ENCODE measurements around the gene PSPN.
"Not testable (repeated sequence)": the region's sequence is repeated elsewhere in the genome, so short reads cannot be mapped to it uniquely, and the experiment has no call there.

The PSPN gene

DNA sequence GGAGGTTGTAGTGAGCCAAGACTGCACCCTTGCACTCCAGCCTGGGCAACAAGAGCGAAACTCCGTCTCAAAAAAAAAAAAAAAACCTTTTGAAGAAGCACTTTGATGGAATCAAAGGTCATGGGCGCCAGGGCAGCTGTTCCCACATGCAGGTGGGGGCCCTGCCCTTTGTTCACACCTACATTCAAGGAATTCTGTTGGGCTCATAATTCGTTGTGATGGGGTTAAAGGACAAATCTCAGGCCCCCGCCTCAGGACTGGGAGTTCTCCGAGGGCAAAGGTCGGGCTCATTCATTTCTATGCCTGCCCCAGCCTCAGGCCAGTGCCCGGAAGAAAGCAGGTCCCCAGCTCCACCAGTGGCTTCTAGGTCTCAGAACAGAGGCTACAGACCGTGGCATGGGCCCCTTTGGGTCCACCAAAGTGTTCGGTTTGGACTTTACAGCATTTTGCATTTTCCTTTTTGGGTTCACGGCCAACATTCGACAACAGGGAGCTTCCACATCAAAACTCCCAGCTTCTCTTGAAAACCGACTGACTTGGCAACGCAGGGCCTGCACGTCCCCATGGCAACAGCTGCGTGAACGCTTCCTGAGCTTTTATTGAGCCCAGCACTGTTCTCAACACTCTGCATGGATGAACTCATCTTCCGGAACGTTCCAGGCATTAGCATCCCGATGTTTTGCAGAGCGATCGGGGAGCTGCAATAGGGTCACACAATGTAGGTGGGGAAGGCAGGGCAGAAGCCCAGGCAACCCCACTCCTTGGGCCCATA, 27.3 kb upstream of the PSPN start:
- DNase-seq, result peak; percentile 66

DNA sequence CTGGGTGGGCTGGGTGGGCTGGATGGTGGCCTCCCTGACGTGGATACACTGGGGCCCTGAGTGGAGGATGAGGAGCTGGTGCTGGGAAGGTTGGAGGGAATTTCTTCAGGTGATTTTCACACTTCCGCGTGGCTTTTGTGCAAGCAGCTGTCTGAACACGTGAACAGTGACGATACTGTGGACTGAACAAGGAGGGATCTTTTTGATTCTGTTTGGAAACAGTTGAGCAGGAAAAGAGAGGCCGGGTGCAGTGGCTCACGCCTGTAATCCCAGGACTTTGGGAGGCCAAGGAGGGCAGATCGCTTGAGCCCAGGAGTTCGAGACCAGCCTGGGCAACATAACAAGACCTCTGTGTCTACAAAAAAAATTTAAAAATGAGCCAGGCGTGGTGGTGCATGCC, 26.3 kb upstream of the PSPN start:
- no peak for DNase-seq

DNA sequence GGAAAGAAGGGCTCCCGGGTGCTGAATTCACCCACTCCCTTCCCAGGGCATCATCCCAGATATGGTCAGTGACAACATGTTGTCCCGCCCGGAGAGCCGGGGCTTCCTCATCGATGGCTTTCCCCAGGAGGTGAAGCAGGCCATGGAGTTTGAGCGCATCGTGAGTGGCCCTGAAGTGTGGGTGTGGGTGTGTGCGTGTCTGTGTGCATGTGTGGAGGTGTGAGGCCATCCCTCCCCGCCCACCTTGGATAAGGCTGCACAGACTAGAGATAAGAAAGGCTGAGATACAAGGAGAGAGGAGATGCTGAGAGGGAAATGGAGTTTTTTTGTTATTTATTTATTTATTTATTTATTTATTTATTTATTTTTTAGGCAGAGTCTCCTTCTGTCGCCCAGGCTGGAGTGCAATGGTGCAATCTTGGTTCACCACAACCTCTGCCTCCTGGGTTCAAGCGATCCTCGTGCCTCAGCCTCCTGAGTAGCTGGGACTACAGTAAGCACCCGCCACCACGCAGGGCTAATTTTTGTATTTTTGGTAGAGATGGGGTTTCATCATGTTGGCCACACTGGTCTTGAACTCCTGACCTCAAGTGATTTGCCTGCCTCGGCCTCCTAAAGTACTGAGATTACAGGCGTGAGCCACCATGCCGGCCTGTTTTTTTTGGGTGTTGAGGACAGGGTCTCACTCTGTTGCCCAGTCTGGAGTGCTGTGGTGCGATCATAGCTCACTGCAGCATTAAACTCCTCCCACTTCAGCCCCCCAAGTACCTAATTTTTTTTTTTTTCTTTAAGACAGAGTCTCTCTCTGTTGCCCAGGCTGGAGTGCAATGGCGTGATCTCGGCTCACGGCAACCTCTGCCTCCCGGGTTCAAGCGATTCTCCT, 24.6 kb upstream of the PSPN start:
- not testable (repeated sequence) for DNase-seq

DNA sequence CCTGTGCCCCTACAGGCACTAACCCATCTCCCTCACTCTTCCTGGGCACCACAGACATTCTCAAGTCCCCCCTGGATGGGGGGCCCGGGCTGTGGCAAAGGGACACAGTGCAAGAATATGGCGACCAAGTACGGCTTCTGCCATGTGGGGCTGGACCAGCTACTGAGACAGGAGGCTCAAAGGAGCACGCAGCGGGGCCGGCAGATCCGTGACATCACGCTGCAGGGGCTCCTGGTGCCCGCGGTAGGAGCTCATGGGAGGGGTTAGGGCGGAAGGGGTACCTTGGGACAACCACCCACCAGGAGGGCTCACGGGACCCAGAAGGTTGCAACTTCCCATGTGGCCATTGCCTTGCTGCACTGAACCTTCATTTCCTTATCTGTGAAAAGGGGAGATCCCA, 20.6 kb upstream of the PSPN start:
- no peak for DNase-seq

DNA sequence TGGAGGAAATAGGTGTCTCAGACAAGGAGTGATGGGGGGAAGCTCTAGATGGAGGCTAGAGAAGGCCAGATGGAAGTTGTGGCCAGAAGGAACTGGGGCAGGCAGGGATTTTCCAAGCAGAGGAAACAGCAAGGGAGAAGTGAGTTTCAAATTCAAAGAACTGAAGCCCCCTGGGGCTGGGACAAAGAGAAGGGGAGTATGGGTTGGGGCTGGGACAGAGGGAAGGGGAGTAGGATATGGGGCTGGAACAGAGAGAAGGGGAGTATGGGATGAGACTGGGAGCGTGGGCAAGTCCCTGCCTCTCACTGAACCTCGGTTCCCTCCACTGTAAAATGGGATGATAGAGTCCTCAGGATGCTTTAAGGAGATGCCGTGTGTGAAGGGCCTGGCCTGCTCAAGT, 19.1 kb upstream of the PSPN start:
- DNase-seq, result no peak

DNA sequence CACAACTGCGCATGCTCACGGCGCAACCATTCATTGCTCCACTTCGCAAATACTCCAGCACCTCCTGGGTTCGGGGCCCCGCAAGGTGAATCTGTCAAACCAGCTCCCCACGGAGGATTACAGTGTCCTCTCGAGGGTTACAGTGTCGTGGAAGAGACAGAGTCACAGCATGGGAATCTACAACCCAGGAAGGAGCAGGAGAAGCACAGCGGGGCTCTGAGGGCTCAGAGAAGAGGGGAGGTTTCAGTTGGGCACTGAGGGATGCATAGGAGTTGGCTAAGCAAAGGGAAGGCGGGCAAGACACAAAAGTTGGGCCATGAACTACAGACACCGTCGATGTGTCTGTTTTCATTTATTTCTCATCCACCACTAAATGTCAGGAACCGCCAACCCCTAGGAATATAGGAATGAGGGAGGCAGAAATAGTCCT, 18.3 kb upstream of the PSPN start:
- DNase-seq, result no peak

DNA sequence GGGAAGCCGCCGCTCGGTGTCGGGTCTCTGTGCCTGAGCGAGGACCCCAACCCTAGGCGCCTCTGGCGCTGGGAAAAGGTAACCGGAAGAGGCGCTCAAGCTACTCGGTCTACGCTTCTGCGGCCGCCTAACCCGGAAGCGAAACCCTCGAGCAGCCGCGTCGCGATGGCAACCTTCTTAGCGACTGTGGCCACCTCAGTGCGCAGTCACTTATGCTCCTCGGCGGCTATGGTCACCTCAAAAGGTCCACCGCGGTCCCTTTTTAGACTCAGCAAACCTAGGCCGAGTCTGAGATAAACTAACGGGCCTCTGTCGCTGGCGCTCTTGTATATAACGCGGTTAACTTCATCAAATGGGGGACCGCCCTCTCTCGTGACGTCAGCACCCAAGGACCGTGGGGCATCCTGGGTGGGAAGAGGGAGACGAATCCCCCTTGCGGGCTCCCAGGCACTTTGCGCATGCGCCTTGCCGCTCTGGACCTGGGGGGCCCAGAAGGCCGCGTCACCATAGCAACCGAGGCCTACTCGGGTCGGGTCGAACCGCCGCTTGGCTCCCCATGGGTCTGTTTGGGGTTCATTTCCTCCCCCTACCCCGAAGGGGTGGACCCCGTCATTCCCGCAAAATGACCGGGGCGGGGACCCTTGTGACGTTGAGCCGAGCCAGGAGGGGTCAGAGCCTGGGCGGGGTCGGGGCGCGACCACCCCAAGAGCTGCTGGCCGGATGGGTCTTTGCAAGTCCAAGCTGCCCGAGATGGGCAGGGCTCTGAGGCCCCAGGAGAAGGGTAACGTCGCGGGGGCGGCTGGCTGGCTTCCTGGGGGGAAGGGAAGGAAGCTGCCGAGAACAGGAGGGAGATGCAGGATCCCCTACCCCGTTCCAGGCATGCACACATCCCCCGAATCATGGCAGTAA, 17.6 kb upstream of the PSPN start, which contains the start of gene GTF2F1:
Gene GTF2F1, minus strand, starts transcription at position 91 of the 909 bp plus-strand sequence. CDS start 169 bp downstream, outside the sequence.
- peak; percentile 97 for DNase-seq

DNA sequence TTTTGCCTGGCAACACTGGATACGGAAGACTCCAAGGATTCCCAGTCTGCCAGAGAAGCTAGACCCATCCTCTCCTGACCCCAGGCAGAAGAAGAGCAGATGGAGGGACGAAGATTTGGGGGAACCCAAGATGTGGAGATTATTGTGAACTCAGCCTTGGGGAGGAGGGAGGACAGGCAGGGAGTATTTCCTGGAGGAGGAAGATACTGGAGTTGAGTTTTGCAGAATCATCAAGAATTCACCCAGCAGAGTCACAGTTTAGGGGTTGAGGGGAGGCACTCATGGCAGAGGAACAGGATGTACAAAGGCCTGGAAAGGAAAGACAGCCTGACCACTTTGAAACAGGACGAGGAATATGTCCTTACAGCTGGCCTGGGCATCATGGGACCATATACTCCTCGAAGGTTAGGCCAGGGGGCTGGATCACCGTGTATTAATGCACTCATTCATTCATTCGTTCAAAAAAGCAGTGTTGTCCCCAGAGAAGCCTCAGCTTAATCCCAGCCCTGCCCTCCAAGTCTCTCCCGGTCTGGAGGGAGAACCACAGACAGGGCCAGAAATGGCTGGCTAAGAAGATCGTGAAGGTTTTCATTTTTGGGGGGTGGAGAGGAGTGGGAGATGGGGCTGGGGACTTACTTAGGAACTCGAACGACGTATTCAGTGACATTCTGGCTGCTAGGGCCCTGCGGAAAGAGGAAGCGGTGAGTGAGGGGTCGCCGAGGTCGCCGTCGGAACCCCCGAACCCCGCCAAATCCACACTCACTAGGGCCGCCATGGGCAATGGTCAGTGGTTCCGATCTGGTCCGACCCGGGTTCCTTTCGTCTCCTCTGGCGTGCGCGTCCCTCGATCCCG, 16.7 kb upstream of the PSPN start:
- no peak for DNase-seq

DNA sequence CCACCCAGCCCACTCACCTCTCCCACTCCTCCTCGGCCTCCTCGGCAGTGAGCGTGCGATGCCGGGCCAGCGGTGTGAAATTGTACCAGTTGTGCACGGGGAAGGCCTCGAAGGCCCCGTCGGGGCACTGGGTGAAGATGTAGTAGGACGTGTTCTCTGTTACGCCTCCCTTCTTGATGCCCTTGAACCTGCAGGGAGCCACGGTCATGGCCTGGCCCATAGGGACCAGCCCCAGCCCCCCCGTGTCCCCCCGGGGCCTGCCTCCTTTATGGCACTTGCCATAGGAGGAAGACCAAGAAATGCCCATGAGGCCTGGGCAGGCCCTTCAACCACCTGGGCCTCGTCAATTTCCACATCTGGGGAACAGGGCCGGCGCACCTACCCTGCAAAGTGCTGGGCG, 11.6 kb upstream of the PSPN start:
- no peak for DNase-seq

DNA sequence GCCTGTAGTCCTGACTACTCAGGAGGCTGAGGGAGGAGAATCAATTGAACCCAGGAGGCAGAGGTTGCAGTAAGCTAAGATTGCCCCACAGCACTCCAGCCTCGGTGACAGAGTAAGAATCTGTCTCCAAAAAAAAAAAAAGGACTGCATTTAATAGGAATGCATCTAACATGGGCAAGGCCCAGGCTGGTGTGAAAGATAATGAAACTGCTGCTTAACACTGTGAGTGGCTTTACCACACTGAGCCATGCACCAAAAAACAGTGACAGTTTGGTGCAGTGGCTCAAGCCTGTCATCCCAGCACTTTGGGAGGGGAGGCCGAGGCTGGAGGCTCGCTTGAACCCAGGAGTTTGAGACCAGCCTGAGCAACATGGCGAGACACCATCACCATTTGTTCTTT, 8.6 kb upstream of the PSPN start:
- no peak for DNase-seq

DNA sequence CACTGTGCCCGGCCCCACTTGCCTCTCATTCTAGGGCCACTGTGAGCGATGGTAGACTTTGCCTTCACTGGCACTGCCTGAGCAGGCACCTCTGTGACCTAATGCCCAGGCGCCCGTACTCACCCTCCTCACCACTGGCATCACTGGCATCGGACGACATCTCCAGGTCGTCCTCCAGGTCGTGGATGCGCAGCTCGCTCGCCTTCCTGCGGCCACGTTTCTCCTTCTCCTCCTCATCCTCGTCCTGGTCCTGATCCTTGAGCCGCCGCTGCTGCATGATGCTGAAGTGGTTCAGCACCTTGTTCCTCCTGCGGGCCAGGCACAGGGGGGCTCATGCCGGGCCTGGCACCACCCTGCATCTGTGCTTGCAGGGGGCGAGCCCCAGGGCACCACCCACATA, 7.5 kb upstream of the PSPN start:
- no peak for DNase-seq

DNA sequence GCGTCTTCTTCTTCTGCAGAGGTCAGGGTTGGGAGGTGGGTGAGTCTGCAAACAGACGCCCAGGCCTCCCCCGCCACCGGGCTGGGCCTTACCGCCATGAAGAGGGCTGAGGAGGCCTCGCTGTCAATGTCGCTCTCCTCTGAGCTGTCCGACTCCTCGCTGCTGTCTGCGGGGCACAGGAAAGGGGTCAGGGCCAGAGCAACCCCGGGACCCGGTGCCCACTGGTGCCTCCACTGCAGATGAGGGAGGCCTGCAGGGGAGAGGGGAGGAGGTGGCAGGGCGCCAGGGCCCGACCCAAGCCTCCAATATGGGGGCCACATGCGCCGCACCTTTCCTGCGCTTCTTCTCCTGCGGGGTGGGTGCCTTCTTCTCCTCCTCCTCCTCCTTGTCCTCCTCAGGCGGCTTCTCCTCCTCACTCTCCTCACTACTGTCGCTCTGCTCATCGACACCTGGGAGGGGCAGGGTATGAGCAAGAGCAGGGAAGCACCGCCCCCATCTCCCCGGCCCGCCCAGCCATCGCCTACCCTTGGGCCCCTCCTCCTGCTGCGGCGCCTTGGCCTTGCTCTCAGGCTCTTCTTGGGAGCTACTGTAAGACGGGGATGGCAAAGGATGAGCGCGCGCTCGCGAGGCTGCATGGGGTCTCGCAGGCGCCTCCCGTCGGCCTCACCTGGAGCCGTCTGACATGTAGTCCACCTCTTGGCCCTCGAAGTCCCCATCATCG, 5.5 kb upstream of the PSPN start:
- DNase-seq, result no peak

DNA sequence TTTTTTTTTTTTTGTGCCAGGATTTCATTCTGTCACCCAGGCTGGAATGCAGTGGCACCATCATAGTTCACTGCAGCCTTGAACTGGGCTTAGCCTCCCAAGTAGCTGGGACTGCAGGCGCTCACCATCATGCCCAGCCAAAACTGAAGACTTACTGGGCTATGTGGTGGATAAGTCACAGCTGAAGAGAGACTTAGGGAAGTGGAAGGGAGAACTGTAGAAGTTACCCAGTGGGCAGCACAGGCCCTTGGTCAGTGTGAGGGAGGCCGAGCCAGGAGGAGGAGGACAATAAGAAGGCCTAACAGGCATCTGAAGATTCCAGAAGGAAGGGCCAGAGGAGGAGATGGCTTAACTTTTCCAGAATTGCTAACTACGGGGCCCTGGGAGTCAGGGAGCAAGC, 4.0 kb upstream of the PSPN start:
- no peak for DNase-seq

DNA sequence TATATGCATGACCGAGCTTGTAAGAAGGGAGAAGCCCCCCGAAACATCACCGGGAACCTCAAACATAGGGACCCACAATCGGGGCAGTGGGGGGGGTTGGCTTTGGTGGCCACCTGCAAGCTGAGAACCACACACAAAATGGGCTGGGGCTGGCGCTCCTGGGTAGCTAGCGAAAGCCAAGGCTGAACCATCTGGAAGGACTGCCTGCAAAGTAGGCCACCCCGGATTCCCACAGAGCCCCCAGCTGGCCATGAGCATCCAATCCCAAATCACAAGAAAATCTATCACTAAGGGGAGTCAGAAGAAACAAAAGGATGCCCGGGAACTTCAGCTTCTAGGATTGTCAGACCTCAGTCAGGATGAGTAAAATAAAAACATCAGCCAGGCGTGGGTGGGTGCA, 2.8 kb upstream of the PSPN start:
- no peak for DNase-seq

DNA sequence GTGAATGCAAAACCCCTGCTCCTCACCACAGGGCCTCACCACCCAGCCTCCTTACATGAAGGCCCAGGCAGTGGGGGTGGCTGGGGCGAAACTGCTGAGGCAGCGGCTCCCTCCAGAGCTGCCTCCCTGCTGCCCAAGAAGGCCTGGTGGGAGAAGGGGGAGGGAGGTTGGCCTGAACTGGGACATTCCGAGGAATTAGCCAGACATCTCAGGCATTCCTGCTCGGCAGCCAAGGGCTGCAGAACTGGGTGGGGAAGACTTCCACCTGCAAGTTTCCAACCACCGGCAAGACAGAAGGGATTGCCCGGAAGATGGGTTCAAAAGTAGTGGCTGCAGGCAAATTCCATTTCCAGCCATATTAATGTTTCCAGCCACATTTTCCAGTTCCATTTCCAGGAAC, 2.3 kb upstream of the PSPN start:
- peak; percentile 83 for DNase-seq

DNA sequence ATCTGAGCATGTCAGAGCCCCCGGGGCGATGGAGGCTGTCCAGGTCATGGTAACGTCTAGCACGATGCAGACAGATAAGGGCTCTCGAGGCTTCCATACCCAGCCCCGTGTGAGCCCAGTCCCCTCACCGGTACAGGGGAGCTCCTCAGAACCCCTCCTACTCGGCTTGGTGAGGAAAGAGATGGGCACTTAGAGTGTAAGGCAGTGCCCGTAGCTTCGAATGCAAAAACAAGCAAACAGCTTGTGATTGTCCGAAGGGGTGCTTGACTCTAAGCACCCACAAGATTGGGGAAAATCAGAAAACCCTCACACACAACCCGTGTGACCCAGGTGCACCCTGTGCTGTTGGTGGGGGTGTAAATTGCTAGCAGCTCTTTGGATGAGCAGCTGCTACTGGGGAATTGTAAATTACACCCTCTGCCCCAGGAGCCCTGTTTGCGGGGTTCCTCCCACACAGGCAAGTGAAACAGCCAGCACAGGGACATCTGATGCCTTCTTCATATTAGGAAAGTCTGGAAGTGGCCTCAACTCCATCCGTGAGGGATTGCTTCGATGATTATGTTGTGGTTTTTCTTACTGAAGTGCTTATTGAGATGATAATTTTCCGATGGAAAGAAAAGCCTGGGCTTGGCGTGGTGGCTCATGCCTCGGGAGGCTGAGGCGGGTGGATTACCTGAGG, 918 bp upstream of the PSPN start:
- DNase-seq, result no peak

DNA sequence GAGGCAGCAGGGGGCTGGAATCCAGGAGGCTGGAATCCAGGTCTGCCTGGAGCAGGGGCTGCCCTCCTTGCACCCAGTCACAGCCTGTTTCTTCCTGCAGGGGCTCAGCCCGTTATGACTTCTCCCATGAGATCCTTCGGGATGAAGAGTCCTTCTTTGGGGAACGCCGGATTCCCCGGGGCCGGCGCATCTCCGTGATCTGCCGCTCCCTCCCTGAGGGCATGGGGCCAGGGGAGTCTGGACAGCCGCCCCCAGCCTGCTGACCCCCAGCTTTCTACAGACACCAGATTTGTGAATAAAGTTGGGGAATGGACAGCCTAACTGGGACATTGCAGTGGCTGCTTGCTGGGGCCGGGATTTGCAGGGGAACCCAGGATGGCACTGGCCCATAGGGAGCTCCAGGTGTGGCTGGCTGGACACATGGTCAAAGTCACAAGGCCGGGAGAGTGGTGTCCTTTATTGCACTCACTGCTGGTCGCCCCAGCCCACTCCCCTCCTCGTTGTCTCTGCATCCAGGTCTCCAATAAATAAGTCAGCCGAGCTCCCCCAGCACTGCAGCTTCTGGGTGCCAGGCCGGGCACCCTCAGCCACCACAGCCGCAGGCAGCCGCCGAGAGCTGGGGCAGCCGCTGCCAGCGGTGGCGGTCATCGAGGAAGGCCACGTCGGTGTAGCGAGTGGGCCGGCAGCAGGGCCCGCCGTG, 872 bp downstream of the PSPN start:
- no peak for DNase-seq

DNA sequence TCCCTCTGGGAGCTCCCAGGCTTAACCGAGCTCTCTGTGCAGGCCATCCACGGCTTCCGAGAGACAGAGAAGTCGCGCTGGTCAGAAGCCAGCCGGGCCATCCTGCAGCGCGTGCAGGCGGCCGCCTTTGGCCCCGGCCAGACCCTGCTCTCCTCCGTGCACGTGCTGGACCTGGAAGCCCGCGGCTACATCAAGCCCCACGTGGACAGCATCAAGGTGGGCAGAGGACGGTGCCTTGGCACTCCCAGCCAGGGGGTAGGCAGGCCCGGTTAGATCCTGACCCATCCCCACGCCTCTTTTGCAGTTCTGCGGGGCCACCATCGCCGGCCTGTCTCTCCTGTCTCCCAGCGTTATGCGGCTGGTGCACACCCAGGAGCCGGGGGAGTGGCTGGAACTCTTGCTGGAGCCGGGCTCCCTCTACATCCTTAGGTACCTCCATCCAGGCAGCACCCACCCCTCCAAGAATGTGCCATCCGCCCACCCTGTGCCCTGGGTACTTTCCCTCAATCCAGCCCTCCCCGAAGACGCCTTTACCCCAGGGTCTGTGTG, 1.5 kb downstream of the PSPN start:
- DNase-seq, result no peak

DNA sequence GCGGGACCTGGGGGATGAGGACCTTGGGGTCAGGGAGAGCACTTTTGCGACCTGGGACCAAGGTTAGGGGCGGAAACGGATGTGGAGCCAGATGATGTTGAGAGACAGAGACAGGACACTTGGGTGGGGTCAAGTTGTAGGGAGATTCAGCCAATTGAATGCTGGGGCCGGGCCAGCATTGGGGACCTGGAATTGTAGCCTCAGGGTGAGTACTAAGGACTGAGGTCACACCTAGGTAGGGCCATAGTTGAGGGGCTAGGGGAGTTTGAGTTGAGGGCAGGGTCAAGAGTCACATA, 2.0 kb downstream of the PSPN start:
- DNase-seq, result no peak

All from fibroblast of upper back skin (primary cell).